ENCODE data around the gene XIRP1. TPM values are rescaled to one million over a fixed set of nuclear protein-coding genes. Genes with fewer than 3 reads are reported as not detected.

XIRP1 gene
- polyA plus RNA-seq, 1 donor: 0.25 TPM

DNA sequence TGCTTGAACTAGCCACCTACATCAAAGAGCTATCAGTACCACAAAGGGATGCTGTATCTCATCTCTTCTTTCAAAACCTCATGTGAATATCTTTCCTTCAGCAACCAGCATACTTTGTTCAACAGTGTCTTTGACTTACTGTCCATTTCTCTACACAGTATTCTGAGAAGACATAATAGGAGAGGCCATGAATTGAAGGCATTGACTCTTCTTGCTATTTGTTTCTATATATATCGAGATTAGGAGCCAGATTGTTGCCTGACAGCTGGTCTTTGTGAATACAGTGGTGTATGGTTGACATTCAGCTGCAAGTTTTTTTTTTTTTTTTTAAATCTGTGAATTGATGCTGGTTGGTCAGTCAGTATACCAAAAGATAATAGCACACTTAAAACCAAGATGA is 26.9 kb downstream of the XIRP1 start:
- no peak for DNase-seq

DNA sequence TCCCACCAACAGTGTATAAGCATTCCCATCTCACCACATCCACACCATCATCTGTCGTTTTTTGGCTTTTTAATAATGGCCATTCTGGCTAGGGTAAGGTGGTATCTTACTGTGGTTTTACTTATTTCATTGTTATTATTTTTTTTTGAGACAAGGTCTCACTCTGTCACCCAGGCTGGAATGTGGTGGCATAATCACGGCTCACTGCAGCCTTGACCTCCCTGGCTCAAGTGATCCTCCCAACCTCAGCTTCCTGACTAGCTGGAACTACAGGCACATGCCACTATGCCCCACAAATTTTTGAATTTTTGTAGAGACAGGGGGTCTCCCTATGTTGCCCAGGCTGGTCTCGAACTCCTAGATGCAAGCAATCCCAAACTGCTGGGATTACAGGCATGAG is 28.0 kb downstream of the XIRP1 start:
- DNase-seq: no peak

DNA sequence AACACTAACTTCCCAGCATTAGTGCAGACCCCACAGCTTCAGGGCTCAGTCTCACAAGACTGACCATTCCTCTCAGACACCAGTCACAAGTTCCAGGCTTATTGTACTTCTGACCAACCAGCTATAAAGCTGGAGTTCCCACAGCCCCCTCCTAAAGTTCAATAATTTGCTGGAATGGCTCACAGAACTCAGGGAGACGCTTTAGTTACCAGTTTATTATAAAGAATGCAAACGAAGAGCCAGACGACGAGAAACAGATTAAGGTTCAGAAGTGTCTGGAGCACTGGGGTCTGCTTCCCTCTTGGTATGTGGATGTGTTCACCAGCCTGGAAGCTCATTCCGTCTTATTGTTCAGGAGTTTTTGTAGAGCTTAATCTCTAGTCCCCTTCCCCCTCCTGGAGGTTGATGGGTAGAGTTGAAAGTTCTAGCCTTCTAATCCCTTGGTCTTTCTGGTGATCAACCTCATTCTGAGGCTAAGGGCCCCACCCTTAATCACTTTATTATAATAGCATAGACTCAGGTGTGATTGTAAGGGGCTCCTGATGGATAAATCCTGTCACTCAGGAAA is 34.2 kb downstream of the XIRP1 start:
- no peak for DNase-seq

DNA sequence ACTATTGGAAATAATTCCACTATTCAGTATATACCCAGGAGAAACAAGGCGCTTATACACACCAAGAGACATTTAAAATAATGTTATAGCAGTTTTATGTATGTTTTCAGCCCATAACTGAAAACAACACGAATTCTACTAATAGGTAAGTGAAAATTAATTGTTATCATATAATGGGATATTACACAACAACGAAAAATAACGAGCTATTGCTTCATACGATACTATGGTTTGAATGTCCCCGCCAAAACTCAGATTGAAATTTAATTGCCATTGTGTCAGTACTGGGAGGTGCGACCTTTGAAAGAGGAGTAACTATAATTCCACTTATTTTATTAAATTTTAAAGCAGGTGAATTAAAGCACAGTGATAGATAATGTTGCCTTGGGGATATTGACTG is 35.0 kb downstream of the XIRP1 start:
- DNase-seq: no peak

DNA sequence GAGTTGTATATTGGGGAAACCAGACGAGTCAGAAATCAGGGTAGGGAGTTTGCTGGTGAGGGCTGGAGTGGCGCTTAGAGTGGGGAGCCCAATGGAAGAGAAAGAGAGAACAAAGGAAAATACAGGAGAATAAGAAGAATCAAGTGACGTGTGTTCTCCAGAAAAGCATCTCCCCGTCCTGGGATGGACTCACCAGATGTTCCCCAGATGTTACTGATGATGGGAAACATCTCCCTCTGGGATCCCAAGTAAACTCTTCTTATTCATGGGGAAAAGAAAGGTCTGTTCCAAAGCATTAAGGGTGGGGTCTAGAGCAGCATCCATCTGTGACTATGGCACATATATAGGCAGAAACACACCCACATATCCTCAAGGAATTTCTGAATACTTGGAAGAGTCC is 36.0 kb downstream of the XIRP1 start:
- no peak for DNase-seq

DNA sequence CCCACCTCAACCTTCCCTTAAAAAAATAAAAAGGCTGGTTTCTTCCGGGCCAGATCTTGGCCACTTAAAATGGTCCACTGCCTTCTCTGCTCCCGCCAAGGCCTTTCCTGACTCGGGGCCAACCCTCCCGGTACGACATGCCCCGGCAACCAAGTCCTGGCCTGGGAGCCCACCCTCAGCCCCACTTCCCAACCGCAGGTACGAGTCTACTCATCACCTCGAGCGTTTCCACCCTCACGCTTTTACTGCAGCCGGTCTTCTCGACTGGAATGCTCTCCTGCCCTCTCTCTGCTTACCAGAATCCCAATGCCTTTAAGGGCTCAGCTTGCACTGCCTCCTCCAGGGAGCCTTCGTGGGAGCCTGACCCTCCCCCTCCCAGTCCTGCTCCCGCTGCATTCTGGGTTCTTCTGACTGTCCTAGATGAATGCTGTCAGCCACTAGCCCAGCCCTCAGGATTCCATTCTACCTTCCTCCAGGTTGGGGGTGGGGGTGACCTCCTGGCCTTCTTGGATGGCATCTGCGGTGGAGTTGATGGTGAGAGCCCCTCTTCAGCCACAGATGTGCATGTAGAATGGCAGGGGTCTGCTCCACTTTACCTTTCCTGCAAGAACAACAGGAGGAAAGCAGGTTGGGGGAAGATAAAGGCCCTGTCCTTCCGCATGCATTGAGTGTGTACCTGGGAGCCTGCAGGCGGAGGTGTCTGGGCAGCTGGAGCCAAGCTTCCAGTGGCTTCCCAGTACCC is 37.9 kb downstream of the XIRP1 start:
- no peak for DNase-seq

DNA sequence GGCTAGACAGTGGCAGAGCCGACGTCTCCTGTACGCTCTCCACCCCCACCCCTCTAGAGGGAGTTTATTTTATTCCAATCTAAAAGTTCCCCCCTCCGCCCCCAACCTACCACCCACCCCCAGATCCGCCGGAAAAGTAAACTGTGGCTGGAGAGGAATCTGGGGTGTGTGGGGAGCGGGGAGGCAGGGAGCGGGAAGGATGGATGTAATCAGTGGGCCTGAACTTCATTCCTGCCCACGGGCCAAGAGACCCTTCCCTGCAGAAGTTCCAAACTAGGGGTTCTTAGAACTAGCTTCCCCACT is 38.5 kb downstream of the XIRP1 start:
- no peak for DNase-seq

DNA sequence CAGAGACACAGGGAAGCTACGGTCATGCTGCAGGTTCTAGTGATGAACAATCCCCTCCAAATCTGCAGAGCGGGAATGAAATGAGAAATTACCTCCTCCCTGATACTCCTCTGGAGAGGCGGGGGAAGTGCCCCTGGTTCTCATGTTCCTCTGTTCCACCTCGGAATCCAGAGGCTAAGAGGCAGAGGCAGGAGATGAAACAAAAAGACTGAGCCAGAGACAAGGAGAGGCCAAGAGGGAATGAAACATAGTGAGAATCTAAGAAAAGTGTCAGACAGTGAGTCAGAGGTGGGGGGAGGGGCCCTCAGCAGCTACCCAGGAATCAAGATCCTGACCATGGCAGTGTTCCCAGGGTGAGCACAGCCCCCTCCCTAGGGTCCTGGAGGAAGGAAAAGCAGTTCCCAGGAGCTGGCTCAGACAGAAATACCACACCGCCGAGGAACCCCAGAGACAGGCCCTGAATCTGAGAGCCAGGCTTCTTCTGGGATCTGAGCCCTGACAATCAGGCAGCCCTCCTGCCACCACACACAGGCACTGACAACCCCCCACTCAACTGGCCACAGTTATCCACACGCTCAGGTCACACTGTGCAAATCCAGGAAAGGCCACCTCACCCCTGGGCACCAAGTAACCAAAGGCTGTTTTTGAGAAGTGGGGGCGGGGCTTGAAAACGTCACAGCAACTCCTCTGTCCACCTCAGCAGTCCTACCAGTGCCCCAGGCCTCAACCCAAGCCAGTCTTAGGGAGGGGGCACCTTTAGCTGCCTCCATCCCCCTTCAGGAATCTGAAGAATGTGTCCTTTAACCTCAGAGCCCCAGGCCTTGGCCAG is 41.4 kb downstream of the XIRP1 start:
- DNase-seq: no peak

DNA sequence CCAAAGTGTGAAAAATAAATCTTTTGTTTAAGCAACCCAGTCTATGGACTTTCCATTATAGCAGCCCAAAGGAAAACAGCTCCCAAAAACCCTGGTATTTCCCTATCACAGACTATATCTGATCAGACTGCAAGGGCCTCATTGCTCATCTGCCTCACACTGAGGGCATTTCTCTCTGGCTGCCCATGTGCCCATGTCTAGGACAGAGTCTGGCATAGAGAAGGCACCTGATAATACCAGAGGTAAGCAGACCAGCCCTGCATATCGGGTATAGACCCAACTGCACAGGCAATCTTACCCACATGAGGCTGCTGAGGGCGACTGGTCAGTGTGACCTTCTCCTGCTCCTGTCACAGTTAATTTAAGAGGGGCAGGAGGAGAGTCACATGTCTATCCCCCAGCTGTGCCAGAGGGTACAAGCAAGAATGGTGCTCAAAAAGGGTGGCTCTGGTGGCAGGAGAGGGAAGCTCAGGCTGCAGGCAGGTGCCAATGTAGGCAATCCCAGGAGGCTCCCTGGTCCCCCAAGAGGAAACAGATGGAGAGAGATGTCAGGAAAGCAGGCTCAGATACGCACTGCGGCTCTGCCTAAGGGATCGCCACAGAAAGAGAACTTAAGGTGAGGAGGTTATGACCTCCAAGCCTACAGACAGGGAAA is 42.1 kb downstream of the XIRP1 start:
- DNase-seq: no peak

DNA sequence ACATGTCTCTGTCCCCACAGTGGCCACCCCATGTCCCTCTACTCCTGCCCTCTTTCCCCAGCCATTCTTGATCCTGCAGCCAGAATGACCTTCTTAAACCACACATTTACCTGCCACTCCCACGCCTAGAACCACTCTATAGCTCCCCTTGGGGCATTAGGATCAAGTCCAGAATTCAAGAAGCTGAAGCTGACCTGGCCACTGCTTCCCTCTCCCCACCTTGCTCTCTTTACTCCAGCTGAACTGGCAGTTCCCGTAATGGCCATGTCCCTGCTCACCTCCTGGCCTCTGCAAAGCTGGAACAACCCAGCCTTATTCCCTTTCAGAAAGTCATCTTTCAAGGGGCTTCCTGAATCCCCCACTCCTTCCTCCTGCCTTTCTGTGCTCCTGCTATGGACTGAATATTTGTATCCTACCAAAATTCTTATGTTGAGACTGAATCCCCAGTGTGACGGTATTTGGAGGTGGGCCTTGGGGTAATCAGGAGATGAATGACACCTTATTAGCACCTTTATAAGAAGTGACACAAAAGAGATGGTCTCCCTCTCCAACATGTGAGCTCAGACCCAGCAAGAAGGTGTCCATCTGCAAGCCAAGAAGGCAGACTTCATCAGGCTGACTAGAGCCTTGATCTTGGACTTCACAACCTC is 42.8 kb downstream of the XIRP1 start:
- DNase-seq: no peak

DNA sequence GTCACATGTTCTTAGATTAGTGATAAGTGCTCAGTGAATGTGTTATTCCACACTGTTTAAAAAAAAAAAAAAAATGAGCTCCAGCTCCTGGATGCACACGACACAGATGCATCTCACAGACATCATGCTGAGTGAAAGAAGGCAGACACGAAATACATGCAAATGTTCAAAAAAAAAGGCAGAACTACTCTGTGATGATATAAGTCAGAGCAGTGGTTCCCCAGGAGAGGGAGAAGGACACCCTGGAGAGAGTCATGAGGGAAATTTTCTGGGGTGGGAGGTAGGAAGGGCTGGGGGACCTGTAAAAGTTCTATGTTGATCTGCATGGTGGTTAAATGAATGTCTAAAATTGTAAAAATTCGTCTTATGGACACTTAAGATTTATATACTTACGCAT is 43.3 kb downstream of the XIRP1 start:
- DNase-seq: no peak

DNA sequence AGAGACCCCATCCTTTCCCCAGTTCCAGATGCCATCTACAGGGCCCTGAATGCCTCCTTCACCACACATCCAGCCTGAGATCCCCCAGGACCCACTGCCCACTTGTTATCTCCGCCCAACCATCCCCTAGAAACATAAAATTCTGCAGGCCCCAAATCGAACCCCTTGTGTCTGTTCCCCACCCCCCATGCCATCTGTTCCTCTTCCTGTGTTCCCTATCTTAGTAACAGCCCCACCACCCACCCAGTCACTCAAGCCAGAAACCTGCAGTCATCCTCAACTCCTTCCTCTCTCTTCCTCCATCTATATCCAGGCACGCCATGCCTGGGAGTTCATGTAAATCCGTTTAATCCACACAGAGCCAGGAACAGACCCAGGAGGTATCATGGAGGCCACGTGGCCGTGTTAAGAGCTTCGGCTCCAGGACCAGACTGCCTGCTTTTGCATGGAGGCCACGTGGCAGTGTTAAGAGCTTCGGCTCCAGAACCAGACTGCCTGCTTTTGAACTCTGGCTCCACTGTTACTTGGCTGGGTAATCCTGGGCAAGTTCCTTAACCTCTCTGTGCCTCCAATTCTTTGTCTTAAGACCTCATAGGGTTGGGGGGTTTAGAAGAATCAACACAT is 43.8 kb downstream of the XIRP1 start:
- DNase-seq: no peak

DNA sequence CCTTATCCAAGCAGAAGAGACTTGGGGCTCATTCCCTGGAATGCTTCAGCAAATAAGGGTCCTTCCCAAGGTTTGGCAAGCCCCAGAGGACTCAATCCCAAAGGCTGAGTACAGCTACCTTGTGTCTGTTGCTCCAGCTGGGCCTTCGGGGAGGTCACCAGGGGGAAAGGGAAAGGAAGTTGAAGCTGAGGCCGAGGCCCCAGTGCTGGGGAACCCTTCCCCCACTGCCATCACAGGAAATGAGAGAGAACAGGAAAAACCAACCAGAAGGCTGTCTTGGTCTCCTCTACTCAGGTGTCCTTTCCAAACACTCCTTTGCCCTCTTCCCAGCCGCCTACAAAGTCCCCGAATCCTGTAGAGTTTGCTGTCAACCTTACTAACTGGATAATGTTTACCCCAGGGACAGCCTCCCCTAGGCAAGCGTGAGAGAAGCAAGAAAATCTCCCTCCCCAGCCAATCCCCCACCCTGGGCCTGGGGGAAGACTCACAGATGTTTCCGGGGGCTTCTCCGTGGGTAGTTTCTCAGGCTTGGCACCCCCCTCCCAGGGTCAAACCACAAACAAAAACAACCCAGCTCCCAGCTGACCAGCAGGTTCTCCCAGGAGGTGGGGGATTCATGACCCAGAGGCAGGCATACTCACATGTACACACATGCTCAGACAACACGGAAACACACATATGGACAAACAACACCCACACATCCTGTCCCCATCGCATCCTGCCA is 44.5 kb downstream of the XIRP1 start:
- DNase-seq: no peak

DNA sequence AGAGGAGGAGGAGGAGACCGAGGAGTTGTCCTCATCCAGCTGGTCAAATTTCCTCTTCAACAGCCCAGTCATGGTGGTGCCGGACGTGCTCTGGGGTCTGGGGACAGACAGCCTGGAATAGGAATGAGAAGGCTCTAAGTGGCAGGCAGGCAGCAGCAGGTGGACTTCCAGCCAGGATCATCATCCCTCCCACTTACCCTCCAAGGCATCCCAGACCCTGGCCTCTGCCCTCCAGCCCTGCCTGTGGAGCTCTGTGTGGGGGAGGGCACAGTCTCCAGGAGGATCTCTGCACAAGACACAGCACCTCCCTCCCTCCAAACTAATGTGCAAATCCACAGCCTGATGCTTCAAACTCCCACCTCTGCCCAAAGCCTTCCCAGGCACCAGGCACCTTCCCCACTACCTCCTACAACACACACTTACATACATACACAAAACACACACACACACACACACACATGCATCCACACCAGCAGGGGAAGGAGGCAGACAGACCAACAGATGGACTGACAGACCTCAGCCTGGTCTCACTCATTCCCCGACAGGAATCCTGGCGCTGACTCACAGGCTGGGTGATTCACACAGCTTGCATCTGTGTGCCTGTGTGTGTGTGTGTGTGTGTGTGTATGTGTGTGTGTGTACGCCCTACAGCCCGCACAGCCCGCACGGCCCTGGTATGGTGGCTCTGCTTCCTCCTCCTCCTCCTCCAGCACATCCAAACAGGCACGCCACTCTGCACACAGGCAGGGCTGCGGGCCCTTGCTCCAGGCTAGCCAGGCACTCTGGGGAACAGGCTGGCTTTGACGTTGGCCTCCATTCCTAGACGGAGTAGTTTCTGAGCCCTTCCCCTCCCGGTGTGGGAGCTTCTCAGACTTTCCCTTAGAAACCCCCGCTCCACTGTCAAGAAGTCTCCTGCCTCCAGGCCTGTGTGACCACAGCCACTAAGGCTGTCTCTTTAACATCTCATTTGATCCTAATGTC is 45.5 kb downstream of the XIRP1 start:
- no peak for DNase-seq

DNA sequence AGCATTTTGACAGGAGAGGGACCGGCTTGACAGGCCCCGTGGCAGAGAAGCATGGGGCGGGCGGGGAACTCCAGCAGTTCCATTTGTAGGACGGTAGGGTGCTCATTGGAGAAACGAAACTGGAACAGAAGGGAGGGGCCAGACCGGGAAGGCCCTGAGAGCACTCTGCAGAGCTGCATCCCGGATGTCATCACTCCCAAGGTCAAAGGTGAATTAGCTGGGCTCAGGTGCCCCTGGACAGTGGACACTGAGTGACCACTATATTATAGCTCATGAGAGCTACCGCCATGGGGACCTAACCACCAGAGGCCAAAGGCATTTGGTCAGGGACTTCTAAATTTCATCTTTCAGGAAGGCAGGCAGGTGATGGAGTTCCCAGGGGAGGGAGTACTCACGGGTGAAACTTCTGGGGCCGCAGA is 46.3 kb downstream of the XIRP1 start:
- DNase-seq: no peak

DNA sequence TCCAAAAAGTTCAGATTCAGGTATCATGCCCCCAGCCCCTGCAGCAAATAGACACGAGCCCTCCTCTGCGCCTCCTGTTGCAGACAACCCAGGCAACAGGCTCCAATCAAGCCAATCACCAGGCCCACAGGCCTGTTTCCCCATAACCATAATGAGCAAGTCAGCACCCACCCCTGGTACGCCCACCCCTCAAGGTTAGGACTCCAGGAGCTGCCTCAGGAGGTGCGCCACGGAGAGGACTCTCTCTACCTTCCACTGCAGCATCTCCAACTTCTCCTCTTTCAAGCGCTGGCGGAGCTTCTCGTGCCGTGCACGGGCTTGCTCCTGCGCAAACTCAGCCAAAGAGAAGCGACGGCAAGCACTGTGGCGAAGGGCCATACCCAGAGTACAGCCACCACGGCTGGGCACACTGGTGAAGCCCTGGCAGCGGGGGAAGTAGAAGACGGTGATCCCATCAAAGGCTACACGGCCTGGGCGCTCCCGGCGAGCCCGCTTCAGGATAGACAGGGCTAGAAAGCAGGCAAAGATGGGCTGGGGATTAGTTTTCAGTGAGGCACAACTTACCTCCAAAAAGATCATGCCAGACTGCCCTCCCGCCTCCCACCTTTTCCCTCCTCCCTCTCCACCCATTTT is 47.5 kb downstream of the XIRP1 start:
- no peak for DNase-seq

DNA sequence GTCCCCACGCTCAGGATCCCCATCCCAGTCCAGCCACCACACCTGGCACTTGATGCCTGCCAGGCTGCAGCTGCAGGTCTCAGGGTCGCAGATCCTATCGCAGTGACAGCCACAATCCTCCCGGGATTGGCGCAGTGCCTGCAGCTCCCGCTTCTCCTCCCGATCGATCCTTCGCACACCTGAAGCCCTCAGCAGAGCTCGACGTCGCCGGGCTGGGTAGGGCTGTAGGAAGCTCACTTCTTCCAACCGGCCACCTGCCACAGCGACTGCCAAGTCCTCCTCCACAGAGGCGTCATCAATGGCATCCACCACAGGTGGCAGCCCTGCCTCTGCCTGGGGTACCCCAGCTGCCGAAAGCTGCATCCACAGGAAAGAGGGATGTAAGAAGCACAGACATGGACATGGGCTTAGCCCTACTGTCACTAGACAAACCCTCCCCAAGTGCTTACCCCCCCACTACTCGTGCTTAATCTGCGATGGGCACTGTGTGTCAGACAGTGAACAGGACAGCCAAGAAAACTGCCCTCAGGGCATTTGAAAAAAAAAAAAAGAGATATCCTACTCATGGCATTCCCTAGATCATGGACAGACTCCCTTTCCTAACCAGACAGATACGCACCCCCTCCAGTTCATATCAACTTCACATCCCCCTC is 48.2 kb downstream of the XIRP1 start:
- DNase-seq: no peak

DNA sequence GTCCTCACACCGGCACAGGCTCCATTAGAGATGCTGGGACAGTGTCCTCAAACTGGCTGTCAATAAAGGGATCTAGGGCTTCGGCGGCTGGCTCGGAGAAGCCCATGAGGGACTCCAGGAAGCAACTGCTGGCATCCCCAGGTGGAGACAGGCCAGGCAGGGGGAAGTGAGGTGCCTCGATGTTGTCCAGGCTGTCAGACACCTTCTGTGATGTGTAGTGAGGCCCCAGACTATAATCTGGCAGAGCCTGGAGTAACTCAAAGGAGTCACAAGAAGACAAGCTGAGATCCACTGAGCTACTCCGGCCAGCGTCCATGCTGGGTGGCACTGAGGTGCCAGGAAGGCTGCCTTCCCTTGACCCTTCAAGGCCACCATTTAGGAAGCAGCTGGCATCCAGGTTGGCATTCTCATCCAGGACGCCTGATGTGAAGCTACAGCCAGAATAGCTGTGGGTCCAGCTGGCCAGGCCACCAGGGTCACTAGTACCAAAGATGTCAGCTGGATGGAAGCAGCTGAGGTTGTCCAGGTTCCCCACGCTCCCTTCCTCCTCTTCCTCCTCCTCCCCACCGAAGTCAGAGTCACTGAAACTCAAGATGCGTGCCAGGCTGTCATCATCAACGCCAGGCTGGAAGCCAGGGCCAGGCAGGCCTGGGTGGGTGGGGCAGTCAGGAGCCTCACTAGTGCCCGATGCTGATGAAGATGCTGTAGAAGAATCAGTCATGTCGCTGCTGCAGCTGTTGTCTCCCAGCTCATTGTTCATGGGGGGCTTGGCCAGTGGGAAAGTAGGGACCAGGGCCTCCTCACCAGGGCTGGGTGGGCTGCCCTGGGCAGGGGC is 49.1 kb downstream of the XIRP1 start:
- DNase-seq: no peak

Data from left kidney (tissue), 2 donors.